Loucy (cell line): ENCODE measurements around the gene CLDN11.

ENCODE experiments used
- H2AFZ ChIP-seq: fragments of 200-600 bp; sonication (generic); 2 replicates; pipeline ENCODE4 v1.6.0; 2016; ENCODE audit warnings: antibody characterized with exemption, mild to moderate bottlenecking, low read length, moderate library complexity
- H3F3A ChIP-seq: fragments of 200-600 bp; 2 replicates; pipeline ENCODE4 v1.6.0; 2016; ENCODE audit warnings: antibody characterized with exemption, low read depth, mild to moderate bottlenecking
- H3K27me3 ChIP-seq: fragments of 200-600 bp; sonication (generic); 2 replicates; pipeline ENCODE4 v1.6.1; 2014; ENCODE audit warnings: low read length, mild to moderate bottlenecking; ENCODE audit not compliant: insufficient read depth, poor library complexity, severe bottlenecking
- H3K36me3 ChIP-seq: fragments of 200-600 bp; sonication (generic); 2 replicates; pipeline ENCODE4 v1.6.1; 2016; ENCODE audit warnings: low read length; ENCODE audit not compliant: insufficient read depth
- H3K4me1 ChIP-seq: fragments of 200-600 bp; sonication (generic); 2 replicates; pipeline ENCODE4 v1.5.1; 2014; ENCODE audit warnings: low read length, mild to moderate bottlenecking; ENCODE audit not compliant: insufficient read depth, poor library complexity, severe bottlenecking
- H3K4me2 ChIP-seq: fragments of 200-600 bp; sonication (generic); 2 replicates; pipeline ENCODE4 v1.6.0; 2014; ENCODE audit warnings: antibody characterized with exemption, low read length, low read depth, mild to moderate bottlenecking; ENCODE audit not compliant: poor library complexity, severe bottlenecking
- H3K4me3 ChIP-seq: fragments of 200-600 bp; sonication (generic); 2 replicates; pipeline ENCODE4 v1.5.1; 2014; ENCODE audit warnings: low read length, mild to moderate bottlenecking, mixed read lengths; ENCODE audit not compliant: poor library complexity, severe bottlenecking
- H3K79me2 ChIP-seq: fragments of 200-600 bp; sonication (generic); 2 replicates; pipeline ENCODE4 v1.6.1; 2014; ENCODE audit warnings: low read length; ENCODE audit not compliant: insufficient read depth
- H3K9ac ChIP-seq: fragments of 200-600 bp; sonication (generic); 2 replicates; pipeline ENCODE4 v1.6.0; 2014; ENCODE audit warnings: mild to moderate bottlenecking, low read depth, low read length, moderate library complexity; ENCODE audit not compliant: poor library complexity, severe bottlenecking
- H3K9me2 ChIP-seq: fragments of 200-600 bp; sonication (generic); replicated peaks from 2 replicates; pipeline ENCODE4 v1.6.1; 2016; ENCODE audit warnings: low read depth, low read length, mixed read lengths
- H3K9me3 ChIP-seq: fragments of 200-600 bp; sonication (generic); 2 replicates; pipeline ENCODE4 v1.6.1; 2014; ENCODE audit warnings: mild to moderate bottlenecking, antibody characterized with exemption, low read length, low read depth; ENCODE audit not compliant: insufficient read depth
- H4K20me1 ChIP-seq: fragments of 200-600 bp; sonication (generic); 2 replicates; pipeline ENCODE4 v1.6.0; 2014; ENCODE audit warnings: antibody characterized with exemption, low read length, mild to moderate bottlenecking; ENCODE audit not compliant: insufficient read depth, poor library complexity, severe bottlenecking
- CTCF ChIP-seq: fragments of 200-600 bp; sonication (generic); conservative IDR thresholded peaks from 2 replicates; pipeline ENCODE4 v1.5.1; 2014; ENCODE audit warnings: mild to moderate bottlenecking, antibody characterized with exemption, low read length
- EZH2phosphoT487 ChIP-seq: fragments of 200-600 bp; IDR thresholded peaks from 2 replicates; pipeline ENCODE4 v1.6.1; 2018; ENCODE audit warnings: antibody characterized with exemption, mild to moderate bottlenecking, moderate library complexity, borderline replicate concordance

CLDN11 gene

GRCh38 chr3:170436697-170437096 is 18.0 kb downstream of the CLDN11 start:
- no peaks in the 10 kb centered on the region for H3F3A ChIP-seq

GRCh38 chr3:170437176-170437575 is 18.5 kb downstream of the CLDN11 start:
- H3K4me2 ChIP-seq, result no peak overlapping the region
- H3K27me3 ChIP-seq, result no peaks in the 10 kb centered on the region
- H3K9me3 ChIP-seq, result no peaks in the 10 kb centered on the region
- no peak for TF ChIP-seq EZH2phosphoT487
- no peak for TF ChIP-seq CTCF
- no peaks in the 10 kb centered on the region for H3F3A ChIP-seq
- H3K36me3 ChIP-seq, result no peaks in the 10 kb centered on the region
- no peak overlapping the region for H3K9ac ChIP-seq
- H3K4me1 ChIP-seq, result no peaks in the 10 kb centered on the region
- no peaks in the 10 kb centered on the region for H3K79me2 ChIP-seq
- H3K4me3 ChIP-seq, result no peak overlapping the region
- no peak overlapping the region for H2AFZ ChIP-seq
- H3K9me2 ChIP-seq, result no peaks in the 10 kb centered on the region
- no peaks in the 10 kb centered on the region for H4K20me1 ChIP-seq

More at GRCh38 chr3:170436697-170437096, 18.0 kb downstream of the CLDN11 start:
- Histone ChIP-seq H3K4me3 (no peak overlapping the region), H3K36me3 (no peaks in the 10 kb centered on the region), H3K9ac (no peak overlapping the region), H3K27me3 (no peaks in the 10 kb centered on the region), H3K4me2 (no peak overlapping the region), H3K9me3 (no peaks in the 10 kb centered on the region), H3K4me1 (no peaks in the 10 kb centered on the region), H3K79me2 (no peaks in the 10 kb centered on the region), H2AFZ (no peak overlapping the region), H3K9me2 (no peaks in the 10 kb centered on the region), H4K20me1 (no peaks in the 10 kb centered on the region)
- TF ChIP-seq CTCF (no peak), EZH2phosphoT487 (no peak)

GRCh38 chr3:170437696-170438407 is 19.2 kb downstream of the CLDN11 start:
- no peak for TF ChIP-seq EZH2phosphoT487
- TF ChIP-seq CTCF, result no peak
- Histone ChIP-seq H3K79me2 (no peaks in the 10 kb centered on the region), H3K4me3 (no peak overlapping the region), H2AFZ (no peak overlapping the region), H3K27me3 (no peaks in the 10 kb centered on the region), H3K4me2 (no peak overlapping the region), H3F3A (no peaks in the 10 kb centered on the region), H3K9me2 (no peaks in the 10 kb centered on the region), H3K9ac (no peak overlapping the region), H3K36me3 (no peaks in the 10 kb centered on the region), H3K9me3 (no peaks in the 10 kb centered on the region), H3K4me1 (no peaks in the 10 kb centered on the region), H4K20me1 (no peaks in the 10 kb centered on the region)
